H7 (cell line): Measurements from ENCODE around the gene TJP2. TPM values are rescaled to one million over a fixed set of nuclear protein-coding genes. Genes with fewer than 3 reads are reported as not detected.
"Not testable (repeated sequence)": the region's sequence is repeated elsewhere in the genome, so short reads cannot be mapped to it uniquely, and the experiment has no call there.

Experiments used
- DNase-seq: peaks from one replicate; pipeline ENCODE4 v3.0.0; 2012
- H3K27me3 ChIP-seq: 2 replicates; pipeline ENCODE4 v1.6.0; 2011; ENCODE audit warnings: mild to moderate bottlenecking, low read length; ENCODE audit not compliant: control insufficient read depth, insufficient read depth
- H3K36me3 ChIP-seq: replicated peaks from 2 replicates; pipeline ENCODE4 v1.5.1; 2011; ENCODE audit warnings: low read length; ENCODE audit not compliant: control insufficient read depth, insufficient read depth
- H3K4me3 ChIP-seq: 2 replicates; pipeline ENCODE4 v1.5.1; 2011; ENCODE audit warnings: low read depth, mild to moderate bottlenecking, control low read depth, low read length, moderate library complexity; ENCODE audit not compliant: insufficient read depth
- total RNA-seq: library from RNA; depleted of rRNA; stranded (reverse); fragments of >200 nt; shearing (Covaris generic); gene quantifications from 2 replicates; pipeline ENCODE4 v1.2.3, GENCODE V29; 2014

The TJP2 gene
- total RNA-seq, 1 experiment from 2014 or later: 107 TPM

DNA sequence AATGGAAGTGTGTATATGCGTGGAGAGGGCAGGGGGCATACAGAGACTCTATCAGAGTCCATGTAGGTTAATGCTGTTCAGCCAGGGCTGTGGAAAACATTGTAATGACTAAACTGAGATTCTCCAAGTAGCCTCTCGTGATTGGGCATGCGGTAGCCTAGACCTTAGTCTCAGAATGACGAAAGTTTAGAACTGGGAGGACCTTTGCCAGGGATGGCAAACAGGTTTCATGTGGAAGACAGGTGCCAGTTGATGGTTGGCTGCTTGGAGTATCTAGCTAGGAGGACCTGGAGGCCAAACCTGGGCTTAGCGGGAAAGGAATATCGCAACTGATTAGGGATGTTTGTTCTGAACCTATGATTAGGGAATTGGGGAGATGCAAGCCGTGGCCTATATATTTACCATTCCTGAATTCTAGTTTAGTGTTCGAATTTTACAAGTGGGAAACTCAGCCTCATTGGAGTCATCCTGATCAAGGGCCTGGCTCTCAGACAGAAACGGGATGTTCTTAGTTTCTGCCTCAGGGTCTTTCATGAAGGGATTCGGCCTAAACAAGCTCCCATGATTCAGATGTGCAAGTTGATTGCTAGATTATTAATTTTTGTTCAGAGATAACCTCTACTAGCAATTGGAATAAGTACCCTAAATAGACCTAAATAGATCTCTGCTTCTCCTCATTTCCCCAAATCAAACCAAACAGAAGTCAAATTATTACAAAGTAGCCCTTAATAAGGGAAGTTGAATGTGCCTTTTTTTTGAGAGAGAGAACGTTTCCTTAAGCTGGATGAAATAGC, 26.8 kb upstream of the TJP2 start:
- no peak overlapping the region for H3K4me3 ChIP-seq
- H3K36me3 ChIP-seq: peaks cover 3% of the 10 kb centered on the region; the same call in 1 of the 2 replicates
- no peak for DNase-seq
- no peaks in the 10 kb centered on the region for H3K27me3 ChIP-seq

DNA sequence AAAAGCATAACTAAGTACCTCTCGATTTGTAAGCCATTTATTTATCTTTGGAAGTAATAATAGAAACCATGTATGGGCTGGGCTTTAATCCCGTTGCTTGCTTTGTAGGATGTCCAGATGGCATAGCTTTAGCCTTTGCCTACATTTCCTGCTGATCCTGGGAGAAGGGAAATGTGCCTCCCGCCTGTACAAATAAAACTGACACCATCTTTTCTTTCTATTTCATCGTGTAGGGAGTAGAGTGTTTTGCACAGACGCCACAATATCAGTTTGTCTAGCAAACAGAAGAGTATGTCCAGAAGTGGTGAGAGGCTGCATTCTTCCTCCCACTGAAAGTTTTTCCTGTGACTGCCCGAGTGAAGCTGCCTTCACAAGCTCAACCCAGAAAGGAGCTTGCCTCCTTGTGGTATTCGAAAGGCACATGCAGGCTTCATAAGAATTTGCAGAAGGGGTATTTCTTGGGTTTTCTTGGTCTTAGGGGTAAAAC, 24.7 kb upstream of the TJP2 start:
- Histone ChIP-seq H3K27me3 (no peaks in the 10 kb centered on the region), H3K4me3 (no peak overlapping the region), H3K36me3 (peaks cover 3% of the 10 kb centered on the region; the same call in 1 of the 2 replicates)
- DNase-seq: no peak

DNA sequence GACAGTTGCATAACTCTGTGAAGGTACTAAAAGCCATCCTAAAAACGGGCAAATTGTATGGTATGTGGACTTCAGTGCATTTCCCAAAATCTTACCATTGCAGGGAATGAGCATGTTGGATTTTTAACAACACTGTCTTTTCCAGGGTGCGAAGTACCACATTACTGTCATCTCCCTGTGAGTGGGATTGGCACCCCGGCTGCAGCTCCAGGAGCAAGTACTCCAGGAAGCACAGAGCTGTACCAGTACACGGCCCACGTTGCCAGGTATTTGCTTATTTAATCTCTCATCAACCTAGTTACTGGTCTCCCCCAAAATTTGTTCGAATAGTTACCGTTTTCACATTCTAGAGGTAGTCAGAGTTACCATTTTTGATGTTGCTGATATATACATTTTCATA, 22.6 kb upstream of the TJP2 start:
- Histone ChIP-seq H3K27me3 (no peaks in the 10 kb centered on the region), H3K36me3 (peaks cover 3% of the 10 kb centered on the region; the same call in 1 of the 2 replicates), H3K4me3 (no peak overlapping the region)
- no peak for DNase-seq

DNA sequence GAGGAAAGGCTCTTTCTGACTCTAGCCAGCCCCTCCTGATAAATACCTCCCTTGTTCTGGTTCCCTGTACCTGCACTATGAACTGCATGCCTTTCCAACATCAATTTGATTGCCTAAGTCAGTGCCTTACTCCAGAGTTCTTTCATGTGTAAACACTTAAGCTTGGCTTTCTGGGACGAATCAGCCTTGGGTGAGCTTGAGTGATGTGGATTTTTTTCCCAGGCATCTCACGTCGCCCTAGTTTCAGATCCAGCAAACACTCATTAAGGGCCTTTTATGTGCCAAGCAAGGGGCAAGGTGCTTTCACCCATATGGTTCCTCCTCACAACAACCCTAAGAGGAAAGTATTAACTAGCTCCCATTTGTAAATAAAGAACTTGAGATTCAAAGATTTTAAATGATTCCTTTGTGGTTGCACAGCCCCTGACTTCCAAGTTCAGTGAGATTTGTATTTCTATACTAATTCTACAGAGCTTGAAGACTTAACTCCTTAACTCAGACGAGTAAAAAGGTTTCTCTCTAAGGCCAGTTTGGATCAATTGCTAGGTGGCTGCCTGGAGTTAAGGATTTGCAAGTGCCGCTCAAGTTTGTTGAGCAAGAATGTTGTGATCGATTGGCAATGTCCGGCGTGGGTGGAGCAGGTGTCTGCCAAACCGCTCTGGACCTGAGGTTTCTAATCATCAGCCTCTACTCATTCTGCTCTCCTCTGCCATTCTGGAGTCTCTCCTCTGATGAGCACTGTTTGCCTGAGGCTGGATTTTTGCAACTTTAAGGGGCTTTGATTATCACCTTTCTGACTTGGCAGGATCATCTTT, 20.2 kb upstream of the TJP2 start:
- no peak for DNase-seq
- no peaks in the 10 kb centered on the region for H3K27me3 ChIP-seq
- H3K4me3 ChIP-seq: no peak overlapping the region
- peaks cover 3% of the 10 kb centered on the region; the same call in 1 of the 2 replicates for H3K36me3 ChIP-seq

GRCh38 chr9:69155341-69156030, 18.6 kb upstream of the TJP2 start:
- DNase-seq: peak; percentile 44
- Histone ChIP-seq H3K36me3 (peaks cover 3% of the 10 kb centered on the region; the same call in 1 of the 2 replicates), H3K27me3 (no peaks in the 10 kb centered on the region), H3K4me3 (no peak overlapping the region)

GRCh38 chr9:69157751-69158466, 16.2 kb upstream of the TJP2 start:
- DNase-seq: no peak
- no peaks in the 10 kb centered on the region for H3K27me3 ChIP-seq
- H3K4me3 ChIP-seq: no peak overlapping the region
- H3K36me3 ChIP-seq: no peaks in the 10 kb centered on the region; the same call in 1 of the 2 replicates

GRCh38 chr9:69158471-69158870, 15.6 kb upstream of the TJP2 start:
- H3K27me3 ChIP-seq: no peaks in the 10 kb centered on the region
- no peak overlapping the region for H3K4me3 ChIP-seq
- H3K36me3 ChIP-seq: no peaks in the 10 kb centered on the region; the same call in 1 of the 2 replicates
- no peak for DNase-seq

DNA sequence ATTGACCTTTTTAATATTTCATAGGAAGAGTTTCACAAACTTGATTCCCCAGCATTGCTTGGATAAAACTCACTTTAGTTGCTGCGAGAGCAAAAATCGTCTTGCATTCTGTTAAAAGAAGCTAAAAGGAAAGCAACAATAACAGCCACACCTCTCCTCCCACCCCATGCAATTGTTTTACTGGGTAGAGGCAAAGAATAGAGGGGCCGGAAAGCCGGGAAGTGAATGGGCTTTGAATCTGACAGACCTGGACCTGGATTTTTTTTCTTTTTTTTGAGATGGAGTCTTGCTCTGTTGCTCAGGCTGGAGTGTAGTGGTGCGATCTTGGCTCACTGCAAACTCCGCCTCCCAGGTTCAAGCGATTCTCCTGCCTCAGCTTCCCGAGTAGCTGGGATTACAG, 9.5 kb upstream of the TJP2 start:
- not testable (repeated sequence) for H3K4me3 ChIP-seq, H3K36me3 ChIP-seq, H3K27me3 ChIP-seq, DNase-seq

GRCh38 chr9:69165581-69165980, 8.5 kb upstream of the TJP2 start:
- DNase-seq: no peak
- Histone ChIP-seq H3K4me3 (no peak overlapping the region), H3K36me3 (no peaks in the 10 kb centered on the region; the same call in 1 of the 2 replicates), H3K27me3 (no peaks in the 10 kb centered on the region)

DNA sequence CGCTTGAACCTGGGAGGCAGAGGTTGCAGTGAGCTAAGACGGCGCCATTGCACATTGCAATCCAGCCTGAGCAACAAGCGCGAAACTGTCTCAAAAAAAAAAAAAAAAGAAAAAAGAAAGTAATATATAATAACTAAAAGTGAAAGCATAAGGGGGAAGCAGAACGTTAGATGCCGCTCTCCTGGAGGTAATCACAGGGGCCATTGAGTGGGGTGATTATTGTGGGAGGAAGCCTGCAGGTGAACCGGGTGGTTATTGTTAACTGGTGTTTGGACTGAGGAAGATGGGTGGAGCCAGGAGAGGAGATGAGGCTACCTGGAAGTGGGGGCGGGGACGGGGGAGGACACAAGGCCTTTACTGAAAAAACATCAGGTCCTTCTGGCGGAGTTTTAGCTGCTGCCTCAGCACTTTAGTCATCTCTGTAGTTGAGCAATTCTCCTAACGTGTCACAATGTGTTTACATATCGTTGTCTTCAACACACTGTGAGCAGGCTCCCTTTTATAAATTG, 5.3 kb upstream of the TJP2 start:
- no peak overlapping the region for H3K4me3 ChIP-seq
- no peaks in the 10 kb centered on the region for H3K36me3 ChIP-seq
- no peaks in the 10 kb centered on the region for H3K27me3 ChIP-seq
- peak; percentile 69 for DNase-seq

DNA sequence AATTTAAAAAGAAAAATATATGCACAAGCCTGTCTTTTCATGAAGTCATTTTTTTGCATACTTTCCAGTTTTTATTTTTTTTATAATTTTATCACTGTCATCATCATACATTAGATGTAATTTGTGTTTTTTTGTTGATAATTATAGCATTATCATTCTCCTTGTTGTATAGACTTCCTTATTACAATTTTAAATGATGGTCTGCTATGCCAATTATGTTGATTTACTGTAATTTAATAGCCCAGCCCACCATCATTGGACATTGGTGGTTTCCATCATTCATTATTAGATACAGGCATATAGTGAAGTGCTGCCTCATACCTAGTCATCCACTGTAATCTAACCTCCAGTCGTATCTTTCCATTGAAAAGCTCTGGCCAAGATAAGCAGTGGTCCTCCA, 3.8 kb upstream of the TJP2 start:
- Histone ChIP-seq H3K36me3 (no peaks in the 10 kb centered on the region), H3K27me3 (peaks cover 5% of the 10 kb centered on the region; the same call in 1 of the 2 replicates), H3K4me3 (no peak overlapping the region)
- no peak for DNase-seq

DNA sequence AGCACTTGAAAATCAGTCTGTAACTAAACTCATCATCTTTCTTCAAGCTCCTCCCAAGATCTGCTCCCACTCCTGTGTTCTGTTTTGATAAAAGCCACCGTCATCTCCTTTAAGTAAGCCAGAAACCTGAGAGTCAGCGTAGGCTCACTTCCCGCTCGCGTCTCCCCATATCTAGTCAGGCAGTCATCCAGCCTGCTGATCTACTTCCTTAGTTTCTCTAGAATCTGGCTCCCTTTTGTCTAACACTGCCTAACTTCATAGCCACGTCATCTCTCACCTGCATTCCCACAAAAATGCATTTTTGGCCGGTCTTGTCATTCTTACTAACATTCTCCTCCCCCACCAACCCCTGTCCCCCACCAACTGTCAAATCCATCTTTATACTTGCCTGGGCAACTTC, 3.0 kb upstream of the TJP2 start:
- no peak overlapping the region for H3K4me3 ChIP-seq
- no peak for DNase-seq
- no peaks in the 10 kb centered on the region for H3K36me3 ChIP-seq
- peaks cover 5% of the 10 kb centered on the region; the same call in 1 of the 2 replicates for H3K27me3 ChIP-seq

- Histone ChIP-seq H3K27me3 (peaks cover 5% of the 10 kb centered on the region; the same call in 1 of the 2 replicates), H3K36me3 (no peaks in the 10 kb centered on the region), H3K4me3 (no peak overlapping the region)
- no peak for DNase-seq
These were observed 2.6 kb upstream of the TJP2 start for GRCh38 chr9:69171517-69171916.

DNA sequence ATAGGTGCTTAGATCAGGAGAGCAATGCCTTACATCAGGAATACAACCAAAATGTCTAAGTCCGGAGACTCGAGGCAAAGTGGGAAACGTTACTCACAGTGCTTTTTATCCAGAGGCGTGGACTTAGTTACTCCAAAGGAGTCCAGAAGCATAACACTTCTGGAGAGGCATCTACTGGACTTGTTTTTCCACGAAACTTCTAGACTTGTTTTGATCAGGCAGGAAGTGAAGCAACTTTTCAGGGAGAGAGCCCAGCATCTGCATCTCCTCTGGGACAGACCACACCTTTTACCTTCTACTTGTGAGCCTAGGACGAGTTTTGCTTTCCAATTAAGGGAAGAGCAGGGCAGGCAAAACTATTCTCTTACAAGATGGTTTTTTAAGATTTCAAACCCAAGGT, 1.2 kb upstream of the TJP2 start:
- Histone ChIP-seq H3K4me3 (no peak overlapping the region), H3K27me3 (peaks cover 5% of the 10 kb centered on the region; the same call in 1 of the 2 replicates), H3K36me3 (no peaks in the 10 kb centered on the region)
- DNase-seq: no peak
